H9 (cell line): ENCODE data around the gene MYO5B. TPM values are rescaled to one million over a fixed set of nuclear protein-coding genes. Genes with fewer than 3 reads are reported as not detected.

Experiments used
- DNase-seq: peaks from one replicate; pipeline ENCODE4 v3.0.0-alpha.2; 2017
- H2AFZ ChIP-seq: one replicate; pipeline ENCODE4 v1.6.1; 2013; ENCODE audit warnings: mild to moderate bottlenecking, low read length, control low read depth, moderate library complexity
- H2AK5ac ChIP-seq: 2 replicates; pipeline ENCODE4 v1.6.1; 2013; ENCODE audit warnings: low read length, control low read depth, mixed read lengths; ENCODE audit not compliant: insufficient read length
- H2BK120ac ChIP-seq: one replicate; pipeline ENCODE4 v1.6.1; 2013; ENCODE audit warnings: low read depth, mild to moderate bottlenecking, low read length, control low read depth, inconsistent platforms; ENCODE audit not compliant: poor library complexity, severe bottlenecking
- H2BK12ac ChIP-seq: 2 replicates; pipeline ENCODE4 v1.6.1; 2013; ENCODE audit warnings: low read length, control low read depth, mixed read lengths, low read depth; ENCODE audit not compliant: insufficient read length
- H2BK15ac ChIP-seq: 2 replicates; pipeline ENCODE4 v1.6.1; 2013; ENCODE audit warnings: low read depth, low read length, control low read depth
- H2BK20ac ChIP-seq: one replicate; pipeline ENCODE4 v1.6.1; 2013; ENCODE audit warnings: low read depth, mild to moderate bottlenecking, low read length, control low read depth, inconsistent platforms; ENCODE audit not compliant: poor library complexity, severe bottlenecking
- H2BK5ac ChIP-seq: 2 replicates; pipeline ENCODE4 v1.6.1; 2013; ENCODE audit warnings: low read length, control low read depth, mixed read lengths; ENCODE audit not compliant: insufficient read length
- H3K14ac ChIP-seq: 2 replicates; pipeline ENCODE4 v1.6.1; 2013; ENCODE audit warnings: low read length, control low read depth; ENCODE audit not compliant: insufficient read depth
- H3K18ac ChIP-seq: 2 replicates; pipeline ENCODE4 v1.6.1; 2013; ENCODE audit warnings: low read depth, mild to moderate bottlenecking, mixed read lengths, low read length, control low read depth; ENCODE audit not compliant: insufficient read length
- H3K23ac ChIP-seq: 2 replicates; pipeline ENCODE4 v1.6.1; 2013; ENCODE audit warnings: low read length, control low read depth, mixed read lengths, low read depth; ENCODE audit not compliant: insufficient read length
- H3K23me2 ChIP-seq: 2 replicates; pipeline ENCODE4 v1.6.1; 2013; ENCODE audit warnings: low read depth, mild to moderate bottlenecking, mixed read lengths, low read length, control low read depth; ENCODE audit not compliant: insufficient read length, poor library complexity, severe bottlenecking
- H3K27ac ChIP-seq: 2 replicates; pipeline ENCODE4 v1.5.1; 2013; ENCODE audit warnings: low read length, control low read depth, mixed read lengths, low read depth; ENCODE audit not compliant: insufficient read length
- H3K27me3 ChIP-seq: 2 replicates; pipeline ENCODE4 v1.6.1; 2013; ENCODE audit warnings: low read length, control low read depth, inconsistent platforms; ENCODE audit not compliant: insufficient read depth
- H3K4ac ChIP-seq: 2 replicates; pipeline ENCODE4 v1.6.1; 2013; ENCODE audit warnings: low read depth, mild to moderate bottlenecking, control low read depth, inconsistent platforms, low read length, moderate library complexity
- H3K4me1 ChIP-seq: 2 replicates; pipeline ENCODE4 v1.6.1; 2013; ENCODE audit warnings: low read length, control low read depth, inconsistent platforms; ENCODE audit not compliant: insufficient read depth
- H3K4me2 ChIP-seq: 2 replicates; pipeline ENCODE4 v1.6.1; 2013; ENCODE audit warnings: low read length, control low read depth, mixed read lengths; ENCODE audit not compliant: insufficient read length, insufficient read depth
- H3K56ac ChIP-seq: 2 replicates; pipeline ENCODE4 v1.6.1; 2013; ENCODE audit warnings: low read depth, mild to moderate bottlenecking, mixed read lengths, low read length, control low read depth; ENCODE audit not compliant: insufficient read length
- H3K79me1 ChIP-seq: 2 replicates; pipeline ENCODE4 v1.6.1; 2013; ENCODE audit warnings: low read depth, mild to moderate bottlenecking, moderate library complexity, low read length, control low read depth, inconsistent platforms; ENCODE audit not compliant: insufficient read depth, poor library complexity, severe bottlenecking
- H3K79me2 ChIP-seq: 2 replicates; pipeline ENCODE4 v1.6.1; 2013; ENCODE audit warnings: low read length, control low read depth, inconsistent platforms; ENCODE audit not compliant: insufficient read depth
- H3K9ac ChIP-seq: 2 replicates; pipeline ENCODE4 v1.6.1; 2013; ENCODE audit warnings: low read length, control low read depth, mixed read lengths; ENCODE audit not compliant: insufficient read length; ENCODE audit errors: extremely low read depth
- H3K9me3 ChIP-seq: one replicate; pipeline ENCODE4 v1.6.1; 2013; ENCODE audit warnings: low read depth, low read length, inconsistent platforms; ENCODE audit not compliant: control insufficient read depth
- H3T11ph ChIP-seq: one replicate; pipeline ENCODE4 v1.6.1; 2013; ENCODE audit warnings: mild to moderate bottlenecking, low read length, control low read depth, inconsistent platforms
- H4K20me1 ChIP-seq: one replicate; pipeline ENCODE4 v1.6.1; 2013; ENCODE audit not compliant: control insufficient read depth, insufficient read length, insufficient read depth
- H4K5ac ChIP-seq: 2 replicates; pipeline ENCODE4 v1.6.1; 2013; ENCODE audit warnings: low read depth, mild to moderate bottlenecking, mixed read lengths, low read length, control low read depth; ENCODE audit not compliant: insufficient read length
- H4K8ac ChIP-seq: replicated peaks from 2 replicates; pipeline ENCODE4 v1.6.1; 2013; ENCODE audit warnings: low read length, control low read depth, mixed read lengths, low read depth; ENCODE audit not compliant: insufficient read length
- H4K91ac ChIP-seq: 2 replicates; pipeline ENCODE4 v1.6.1; 2013; ENCODE audit warnings: low read depth, mild to moderate bottlenecking, moderate library complexity, mixed read lengths, low read length, control low read depth; ENCODE audit not compliant: insufficient read length
- H3K27ac Mint-ChIP-seq, 3 experiments: 2 replicates in 2 of 3; 3 replicates in 1 of 3; pipeline ENCODE4 v1.8.0; 2020 to 2021; ENCODE audit warnings: mixed read lengths in 3 of 3, mild to moderate bottlenecking in 1 of 3, moderate library complexity in 1 of 3
- H3K27me3 Mint-ChIP-seq: 2 replicates; pipeline ENCODE4 v1.8.0; 2021; ENCODE audit warnings: low read depth, mild to moderate bottlenecking, moderate library complexity, mixed read lengths
- H3K36me3 Mint-ChIP-seq, 3 experiments: 2 replicates in 2 of 3; 3 replicates in 1 of 3; pipeline ENCODE4 v1.8.0; 2020 to 2021; ENCODE audit warnings: low read depth in 3 of 3, mixed read lengths in 3 of 3; ENCODE audit not compliant: insufficient read depth in 1 of 3
- H3K4me1 Mint-ChIP-seq, 2 experiments: 2 replicates each; pipeline ENCODE4 v1.8.0; 2020; ENCODE audit warnings: mixed read lengths in 2 of 2
- H3K4me3 Mint-ChIP-seq, 2 experiments: 2 replicates in 1 of 2; 3 replicates in 1 of 2; pipeline ENCODE4 v1.8.0; 2020 to 2021; ENCODE audit warnings: mild to moderate bottlenecking in 2 of 2, mixed read lengths in 2 of 2, moderate library complexity in 1 of 2
- H3K9me3 Mint-ChIP-seq, 2 experiments: 2 replicates in 1 of 2; 3 replicates in 1 of 2; pipeline ENCODE4 v1.8.0; 2020; ENCODE audit warnings: mild to moderate bottlenecking in 2 of 2, mixed read lengths in 2 of 2, moderate library complexity in 1 of 2
- CTCF ChIP-seq: fragments of 200-600 bp; sonication (generic); conservative IDR thresholded peaks from 3 replicates; pipeline ENCODE4 v1.8.0; 2021; ENCODE audit warnings: antibody characterized with exemption, mild to moderate bottlenecking
- WGBS: extraction: QIAGEN DNeasy Blood & Tissue Kit; methylation state at CpG from one replicate; pipeline ENCODE4 v1.1.7; 2013; ENCODE audit warnings: missing lambda C conversion rate, low lambda C conversion rate, mixed read lengths; ENCODE audit not compliant: insufficient read length; ENCODE audit errors: extremely low coverage; 5-methylcytosine and 5-hydroxymethylcytosine counted together
- total RNA-seq: library from RNA; stranded (reverse); gene quantifications from 2 replicates; pipeline ENCODE4 v1.2.1, GENCODE V29; 2021

Gene MYO5B
- total RNA-seq, 1 experiment from 2014 or later = 9.3 TPM

DNA sequence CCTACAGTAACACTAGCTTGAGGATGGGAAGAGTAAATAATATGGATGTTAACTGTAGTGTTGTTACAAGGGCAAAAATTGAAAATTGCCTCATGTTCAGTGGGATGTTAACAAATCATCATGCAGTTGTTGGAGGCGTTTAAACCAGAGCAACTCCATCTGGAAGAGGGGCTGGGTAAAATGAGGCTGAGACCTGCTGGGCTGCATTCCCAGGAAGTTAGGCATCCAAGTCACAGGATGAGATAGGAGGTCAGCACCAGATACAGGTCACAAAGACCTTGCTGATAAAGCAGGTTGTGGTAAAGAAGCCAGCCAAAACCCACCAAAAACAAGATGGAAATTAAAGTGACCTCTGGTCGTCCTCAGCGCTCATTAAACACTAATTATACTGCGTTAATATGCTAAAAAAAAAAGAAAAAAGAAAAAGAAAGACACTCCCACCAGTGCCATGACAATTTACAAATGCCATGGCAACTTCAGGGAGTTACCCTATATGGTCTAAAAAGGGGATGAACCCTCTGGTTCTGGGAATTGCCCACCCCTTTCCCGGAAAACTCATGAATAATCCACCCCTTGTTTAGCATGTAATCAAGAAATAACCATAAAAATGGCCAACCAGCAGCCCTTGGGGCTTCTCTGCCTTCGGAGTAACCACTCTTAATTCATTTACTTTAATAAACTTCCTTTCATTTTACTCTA lies 101.4 kb downstream of the MYO5B start:
- Mint-ChIP-seq H3K4me1 (peaks cover 54 to 58% of the 10 kb centered on the region in 2 experiments), H3K9me3 (no peaks in the 10 kb centered on the region), H3K36me3 (no peaks in the 10 kb centered on the region), H3K27ac (peak overlapping the region in 1 of 3 experiments; percentile 3; a peak in 2 of 7 replicates), H3K27me3 (peaks cover 15% of the 10 kb centered on the region), H3K4me3 (no peak overlapping the region)
- H2BK120ac ChIP-seq = no peak overlapping the region
- WGBS = no CpG with 5 or more reads among the region's 6 CpGs
- H3K23ac ChIP-seq = no peak overlapping the region
- no peak overlapping the region for H3T11ph ChIP-seq
- no peak for TF ChIP-seq CTCF
- H2BK12ac ChIP-seq = no peak overlapping the region
- no peaks in the 10 kb centered on the region for H4K20me1 ChIP-seq
- no peak overlapping the region for H3K18ac ChIP-seq
- H2BK15ac ChIP-seq = no peak overlapping the region
- no peak overlapping the region for H2AK5ac ChIP-seq
- H3K27me3 ChIP-seq = no peaks in the 10 kb centered on the region
- H4K91ac ChIP-seq = no peak overlapping the region
- no peak overlapping the region for H3K4ac ChIP-seq
- DNase-seq = no peak
- no peak overlapping the region for H3K14ac ChIP-seq
- H2BK5ac ChIP-seq = no peak overlapping the region
- no peak overlapping the region for H2BK20ac ChIP-seq
- peaks cover 23% of the 10 kb centered on the region; the same call in 1 of the 2 replicates for H3K4me1 ChIP-seq
- no peak overlapping the region for H3K56ac ChIP-seq
- H3K79me2 ChIP-seq = no peaks in the 10 kb centered on the region
- H3K4me2 ChIP-seq = no peak overlapping the region
- no peak overlapping the region for H2AFZ ChIP-seq
- H4K8ac ChIP-seq = no peak overlapping the region
- no peaks in the 10 kb centered on the region for H3K79me1 ChIP-seq
- no peaks in the 10 kb centered on the region for H3K23me2 ChIP-seq
- H4K5ac ChIP-seq = no peak overlapping the region
- H3K9ac ChIP-seq = no peak overlapping the region
- no peaks in the 10 kb centered on the region for H3K9me3 ChIP-seq
- no peak overlapping the region for H3K27ac ChIP-seq
